Esophagus muscularis mucosa (tissue), 4 donors: Measurements from ENCODE around the gene DENND1B. TPM values are rescaled to one million over a fixed set of nuclear protein-coding genes. Genes with fewer than 3 reads are reported as not detected.

ENCODE experiments used
- DNase-seq: peaks from one replicate; pipeline ENCODE4 v3.0.0-alpha.2; 2017; ENCODE audit errors: extremely low spot score
- H3K27ac ChIP-seq, 4 donors: fragments of 200-600 bp; sonication (generic); replicated peaks in 1 of 4; 1 replicate in 3 of 4; 2 replicates in 1 of 4; pipeline ENCODE4 v1.5.1; 2016 to 2019; ENCODE audit warnings: mild to moderate bottlenecking in 1 of 4
- H3K27me3 ChIP-seq, 4 donors: fragments of 200-600 bp; sonication (generic); one replicate each; pipeline versions ENCODE4 v1.5.1 to v1.6.0; 2016 to 2019
- H3K36me3 ChIP-seq, 4 donors: fragments of 200-600 bp; sonication (generic); one replicate each; pipeline ENCODE4 v1.5.1; 2016 to 2019
- H3K4me1 ChIP-seq, 4 donors: fragments of 200-600 bp; sonication (generic); one replicate each; pipeline ENCODE4 v1.5.1; 2016 to 2019
- H3K4me3 ChIP-seq, 4 donors: fragments of 200-600 bp; sonication (generic); 1 replicate in 2 of 4; 2 replicates in 2 of 4; pipeline ENCODE4 v1.5.1; 2016 to 2019; ENCODE audit warnings: mild to moderate bottlenecking in 4 of 4, moderate library complexity in 1 of 4
- H3K9me3 ChIP-seq, 4 donors: fragments of 200-600 bp; sonication (generic); 1 replicate in 3 of 4; 2 replicates in 1 of 4; pipeline ENCODE4 v1.5.1; 2016 to 2019
- EP300 ChIP-seq: sonication (generic); formaldehyde crosslinking; IDR thresholded peaks from one replicate; pipeline ENCODE4 v1.6.1; 2017; ENCODE audit warnings: antibody characterized with exemption
- POLR2A ChIP-seq: fragments of 450-650 bp; IDR thresholded peaks from one replicate; pipeline ENCODE4 v1.6.1; 2017; ENCODE audit warnings: antibody characterized with exemption, moderate library complexity, mild to moderate bottlenecking, low read depth
- POLR2AphosphoS5 ChIP-seq, 2 donors: sonication (generic); formaldehyde crosslinking; IDR thresholded peaks; one replicate each; pipeline ENCODE4 v1.6.1; 2017; ENCODE audit warnings: antibody characterized with exemption in 2 of 2
- WGBS: methylation state at CpG from one replicate; pipeline ENCODE4 v1.1.5; 2018; 5-methylcytosine and 5-hydroxymethylcytosine counted together
- intact Hi-C: fragments of 100-400 bp; cut with DNase I; formaldehyde crosslinking; loops from one replicate; pipeline ENCODE4 v1.15.1; 2023
- total RNA-seq, 4 donors: library from RNA; depleted of rRNA; stranded (reverse); fragments of >200 nt; gene quantifications; one replicate each; pipeline versions ENCODE4 v1.1.0 to v1.2.1, GENCODE V29; 2016
- TF ChIP-seq, protein P1 (sequence below), 3 experiments: fragments of 200-600 bp in 2 of 3; fragments of 450-650 bp in 1 of 3; sonication (generic) in 2 of 3; IDR thresholded peaks; one replicate each; pipeline ENCODE4 v1.5.1; 2017 to 2019; ENCODE audit warnings: antibody characterized with exemption in 3 of 3, mild to moderate bottlenecking in 2 of 3, moderate library complexity in 1 of 3

Gene DENND1B
- total RNA-seq, 4 donors from 2014 or later, result 6.4 to 11.3 (median 9.1) TPM

DNA sequence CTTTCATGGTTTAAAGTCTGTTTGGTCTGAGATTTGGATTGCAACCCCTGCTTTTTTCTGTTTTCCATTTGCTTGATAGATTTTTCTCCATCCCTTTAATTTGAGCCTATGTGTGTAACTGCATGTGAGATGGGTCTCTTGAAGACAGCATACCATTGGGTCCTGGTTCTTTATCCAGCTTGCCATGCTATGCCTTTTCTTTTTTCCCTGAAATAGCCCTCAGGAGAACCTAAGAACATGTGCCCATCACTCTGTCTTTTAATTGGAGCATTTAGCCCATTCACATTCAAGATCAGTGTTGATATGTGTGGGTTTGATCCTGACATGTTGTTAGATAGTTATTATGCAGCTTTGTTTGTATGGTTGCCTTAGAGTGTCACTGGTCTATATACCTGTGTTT, 21.7 kb upstream of the DENND1B start:
- no peak for TF ChIP-seq EP300
- TF ChIP-seq POLR2AphosphoS5 (IDR thresholded peaks at IDR 0.05), result no peak
- TF ChIP-seq, protein P1, sequence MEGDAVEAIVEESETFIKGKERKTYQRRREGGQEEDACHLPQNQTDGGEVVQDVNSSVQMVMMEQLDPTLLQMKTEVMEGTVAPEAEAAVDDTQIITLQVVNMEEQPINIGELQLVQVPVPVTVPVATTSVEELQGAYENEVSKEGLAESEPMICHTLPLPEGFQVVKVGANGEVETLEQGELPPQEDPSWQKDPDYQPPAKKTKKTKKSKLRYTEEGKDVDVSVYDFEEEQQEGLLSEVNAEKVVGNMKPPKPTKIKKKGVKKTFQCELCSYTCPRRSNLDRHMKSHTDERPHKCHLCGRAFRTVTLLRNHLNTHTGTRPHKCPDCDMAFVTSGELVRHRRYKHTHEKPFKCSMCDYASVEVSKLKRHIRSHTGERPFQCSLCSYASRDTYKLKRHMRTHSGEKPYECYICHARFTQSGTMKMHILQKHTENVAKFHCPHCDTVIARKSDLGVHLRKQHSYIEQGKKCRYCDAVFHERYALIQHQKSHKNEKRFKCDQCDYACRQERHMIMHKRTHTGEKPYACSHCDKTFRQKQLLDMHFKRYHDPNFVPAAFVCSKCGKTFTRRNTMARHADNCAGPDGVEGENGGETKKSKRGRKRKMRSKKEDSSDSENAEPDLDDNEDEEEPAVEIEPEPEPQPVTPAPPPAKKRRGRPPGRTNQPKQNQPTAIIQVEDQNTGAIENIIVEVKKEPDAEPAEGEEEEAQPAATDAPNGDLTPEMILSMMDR (IDR thresholded peaks at IDR 0.05), result no peak
- TF ChIP-seq POLR2A, result no peak
- Histone ChIP-seq H3K9me3 (peaks cover 0 to 29% (median 21%) of the 10 kb centered on the region in 4 donors), H3K4me3 (no peak overlapping the region), H3K4me1 (no peaks in the 10 kb centered on the region), H3K27me3 (no peaks in the 10 kb centered on the region), H3K36me3 (no peaks in the 10 kb centered on the region), H3K27ac (no peak overlapping the region)
- intact Hi-C loops, result no loop called here
- DNase-seq, result no peak

DNA sequence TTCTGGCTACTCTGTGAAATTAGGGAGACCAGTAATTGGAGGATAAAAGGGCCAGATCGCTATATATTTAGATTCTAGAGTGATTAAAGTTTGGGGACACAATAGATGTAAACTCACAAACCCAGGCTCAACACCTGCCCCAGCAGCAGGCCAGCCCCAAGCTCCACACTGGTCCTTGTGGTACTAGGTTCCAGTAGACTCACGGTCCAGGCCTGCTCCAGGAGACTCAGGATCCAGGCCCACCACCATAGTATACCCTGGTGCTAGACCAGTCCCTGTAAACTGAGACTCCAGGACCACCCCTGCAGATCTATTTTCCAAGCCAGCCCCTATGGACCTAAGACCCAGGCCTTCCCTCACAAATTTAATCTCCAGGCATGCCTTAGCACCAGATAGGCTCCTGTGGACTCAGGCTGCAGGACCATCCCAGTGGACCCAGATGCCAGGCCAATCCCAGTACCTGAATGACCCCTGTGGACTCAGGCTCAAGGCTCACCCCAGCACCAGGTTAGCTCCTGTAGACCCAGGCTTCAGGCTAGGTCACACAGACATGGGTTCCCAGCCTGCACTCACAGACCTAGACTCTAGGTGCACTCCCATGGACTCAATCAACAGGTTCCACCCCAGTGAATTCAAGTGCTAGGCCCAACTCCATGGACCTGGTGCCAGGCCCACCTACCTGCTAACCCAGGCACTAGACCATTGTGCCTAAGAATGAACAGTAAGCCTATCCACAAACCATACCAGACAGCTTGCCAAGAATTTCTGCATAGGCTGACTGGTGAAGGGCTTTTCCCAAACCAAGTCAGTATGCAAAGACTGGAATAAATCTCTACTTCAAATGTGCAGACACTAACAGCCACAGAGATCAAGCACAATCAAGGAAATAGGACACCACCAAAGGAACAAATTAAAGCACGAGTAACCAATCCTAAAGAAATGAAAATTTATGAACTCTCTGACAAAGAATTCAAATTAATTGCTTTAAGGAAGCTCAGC, 13.8 kb upstream of the DENND1B start:
- 83% methylated on average over 2 of the region's 3 CpGs for WGBS

DNA sequence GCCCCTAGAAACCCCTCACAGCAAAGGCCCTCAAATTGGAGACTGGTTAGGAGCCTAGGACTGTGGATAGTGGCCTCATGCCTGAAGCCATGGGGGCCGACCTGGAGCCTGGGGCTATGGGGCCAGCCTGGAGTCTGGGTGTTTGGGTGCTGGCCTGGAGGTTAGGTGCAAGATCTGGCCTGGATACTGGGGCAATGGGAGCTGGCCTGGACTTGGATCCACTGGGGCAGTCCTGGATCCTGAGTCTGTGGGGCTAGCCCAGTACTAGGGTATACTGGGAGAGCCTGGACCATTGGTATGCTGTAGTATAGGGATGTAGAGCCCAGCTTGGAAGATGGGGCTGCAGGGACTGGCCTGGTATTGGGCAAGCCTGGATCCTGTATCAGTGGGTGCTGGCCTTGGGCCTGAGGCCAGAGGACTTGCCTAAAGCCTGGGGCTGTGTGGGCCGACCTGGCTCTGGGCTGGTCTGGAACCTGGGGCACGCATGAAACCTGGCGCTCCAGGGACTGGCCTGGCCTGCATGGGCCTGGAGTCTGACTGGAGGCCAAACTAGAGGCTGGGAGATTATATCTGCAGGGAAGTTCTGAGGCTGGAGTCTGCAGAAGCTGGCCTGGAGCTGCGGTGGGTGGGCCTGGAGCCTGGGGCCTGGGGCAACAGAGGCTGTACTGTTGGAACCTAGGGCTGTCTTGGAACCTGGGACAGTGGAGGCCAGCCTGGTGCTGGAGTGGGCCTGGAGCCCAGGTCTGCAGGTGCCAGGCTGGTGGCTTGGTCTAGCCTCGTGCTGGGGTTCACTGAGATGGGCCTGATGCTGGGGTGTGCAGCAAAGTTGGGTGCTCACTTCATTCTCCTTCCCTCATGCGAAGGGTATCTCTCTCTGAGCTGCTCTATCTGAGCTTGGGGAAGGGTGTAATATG, 12.6 kb upstream of the DENND1B start:
- no peaks in the 10 kb centered on the region for H3K27me3 ChIP-seq
- H3K36me3 ChIP-seq, result no peaks in the 10 kb centered on the region
- no peak overlapping the region for H3K4me3 ChIP-seq
- no peaks in the 10 kb centered on the region for H3K4me1 ChIP-seq
- WGBS, result 89% methylated on average over 6 of the region's 7 CpGs
- H3K27ac ChIP-seq, result no peak overlapping the region
- TF ChIP-seq POLR2AphosphoS5 (IDR thresholded peaks at IDR 0.05) (no peak), EP300 (no peak), POLR2A (no peak)
- TF ChIP-seq, protein P1 (IDR thresholded peaks at IDR 0.05), result no peak
- no peak for DNase-seq
- intact Hi-C loops, result no loop called here
- peaks cover 0 to 7% (median 4%) of the 10 kb centered on the region in 4 donors for H3K9me3 ChIP-seq

More for the DNA sequence above, 13.8 kb upstream of the DENND1B start:
- TF ChIP-seq POLR2AphosphoS5 (IDR thresholded peaks at IDR 0.05) (no peak), EP300 (no peak), POLR2A (no peak)
- TF ChIP-seq, protein P1 (IDR thresholded peaks at IDR 0.05), result no peak
- Histone ChIP-seq H3K27ac (no peak overlapping the region), H3K4me1 (no peaks in the 10 kb centered on the region), H3K9me3 (peaks cover 0 to 7% (median 6%) of the 10 kb centered on the region in 4 donors), H3K27me3 (no peaks in the 10 kb centered on the region), H3K36me3 (no peaks in the 10 kb centered on the region), H3K4me3 (no peak overlapping the region)
- intact Hi-C loops, result no loop called here
- no peak for DNase-seq

DNA sequence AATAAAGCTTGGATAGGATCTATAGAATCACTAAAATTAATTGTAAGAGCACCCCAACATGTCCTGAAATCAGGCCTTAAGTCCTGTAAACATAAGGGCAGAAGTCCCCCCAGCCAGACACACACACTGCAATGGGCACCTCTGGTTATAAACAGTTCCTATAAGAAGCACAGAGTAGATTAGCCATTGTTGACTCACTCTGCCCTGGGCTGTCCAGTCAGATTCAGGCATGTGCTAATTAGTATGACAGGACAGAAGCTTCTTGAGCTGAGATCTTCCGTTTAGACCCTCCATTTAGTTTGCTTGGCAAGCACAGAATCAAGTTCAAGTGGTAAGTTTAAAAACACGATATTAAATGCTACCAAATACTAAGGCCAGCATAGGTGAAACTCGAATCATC, 11.8 kb upstream of the DENND1B start:
- Histone ChIP-seq H3K27me3 (no peaks in the 10 kb centered on the region), H3K27ac (no peak overlapping the region), H3K9me3 (peaks cover 0 to 7% (median 3%) of the 10 kb centered on the region in 4 donors), H3K36me3 (no peaks in the 10 kb centered on the region), H3K4me3 (no peak overlapping the region), H3K4me1 (no peaks in the 10 kb centered on the region)
- TF ChIP-seq EP300 (no peak), POLR2A (no peak), POLR2AphosphoS5 (IDR thresholded peaks at IDR 0.05) (no peak)
- TF ChIP-seq, protein P1 (IDR thresholded peaks at IDR 0.05), result no peak
- intact Hi-C loops, result no loop called here
- 69% methylated on average over 3 of the region's 3 CpGs for WGBS
- DNase-seq, result no peak
